WTC11 (cell line): ENCODE measurements around the gene GLOD4.

ENCODE experiments used
- ATF2 ChIP-seq: sonication (generic); formaldehyde crosslinking; IDR thresholded peaks from 2 replicates; pipeline ENCODE4 v1.8.1; 2022; ENCODE audit warnings: low read depth, missing genetic modification reagents, borderline replicate concordance
- CREB1 ChIP-seq: sonication (generic); formaldehyde crosslinking; IDR thresholded peaks from 2 replicates; pipeline ENCODE4 v1.8.0; 2023; ENCODE audit warnings: mild to moderate bottlenecking, missing genetic modification reagents
- CTCF ChIP-seq: fragments of 200-600 bp; IDR thresholded peaks from 2 replicates; pipeline ENCODE4 v1.8.0; 2022; ENCODE audit warnings: antibody characterized with exemption
- FOXJ3 ChIP-seq: sonication (generic); formaldehyde crosslinking; IDR thresholded peaks from 2 replicates; pipeline ENCODE4 v1.9.0; 2021; ENCODE audit warnings: missing genetic modification reagents, mild to moderate bottlenecking, borderline replicate concordance
- FOXK1 ChIP-seq: sonication (generic); formaldehyde crosslinking; IDR thresholded peaks from 2 replicates; pipeline ENCODE4 v1.8.0; 2022; ENCODE audit warnings: mild to moderate bottlenecking, moderate library complexity, missing genetic modification reagents
- IRF2 ChIP-seq: sonication (generic); formaldehyde crosslinking; IDR thresholded peaks from 2 replicates; pipeline ENCODE4 v1.8.0; 2022; ENCODE audit warnings: low read depth, missing genetic modification reagents, borderline replicate concordance
- NR3C1 ChIP-seq: sonication (generic); formaldehyde crosslinking; conservative IDR thresholded peaks from 2 replicates; pipeline ENCODE4 v1.8.1; 2023; ENCODE audit warnings: low read depth, mild to moderate bottlenecking, missing genetic modification reagents
- TEAD4 ChIP-seq: sonication (generic); formaldehyde crosslinking; IDR thresholded peaks from 2 replicates; pipeline ENCODE4 v1.8.0; 2022; ENCODE audit warnings: mild to moderate bottlenecking, missing genetic modification reagents
- ZBTB43 ChIP-seq: sonication (generic); formaldehyde crosslinking; IDR thresholded peaks from 2 replicates; pipeline ENCODE4 v1.8.1; 2023; ENCODE audit warnings: mild to moderate bottlenecking, missing genetic modification reagents
- ZNF121 ChIP-seq: sonication (generic); formaldehyde crosslinking; IDR thresholded peaks from 2 replicates; pipeline ENCODE4 v1.8.0; 2023; ENCODE audit warnings: missing genetic modification reagents

- TF ChIP-seq CTCF (no peak), IRF2 (CRISPR knock-in tag) (no peak), FOXJ3 (CRISPR knock-in tag) (no peak), TEAD4 (CRISPR knock-in tag) (no peak), FOXK1 (CRISPR knock-in tag) (no peak), NR3C1 (CRISPR knock-in tag) (no peak), ZBTB43 (CRISPR knock-in tag) (no peak), ATF2 (CRISPR knock-in tag) (no peak), ZNF121 (CRISPR knock-in tag) (no peak), CREB1 (no peak)
These were observed 24.3 kb upstream of the GLOD4 start for GRCh38 chr17:806346-806745.
